ENCODE results near the gene CYLD.

The CYLD gene

DNA sequence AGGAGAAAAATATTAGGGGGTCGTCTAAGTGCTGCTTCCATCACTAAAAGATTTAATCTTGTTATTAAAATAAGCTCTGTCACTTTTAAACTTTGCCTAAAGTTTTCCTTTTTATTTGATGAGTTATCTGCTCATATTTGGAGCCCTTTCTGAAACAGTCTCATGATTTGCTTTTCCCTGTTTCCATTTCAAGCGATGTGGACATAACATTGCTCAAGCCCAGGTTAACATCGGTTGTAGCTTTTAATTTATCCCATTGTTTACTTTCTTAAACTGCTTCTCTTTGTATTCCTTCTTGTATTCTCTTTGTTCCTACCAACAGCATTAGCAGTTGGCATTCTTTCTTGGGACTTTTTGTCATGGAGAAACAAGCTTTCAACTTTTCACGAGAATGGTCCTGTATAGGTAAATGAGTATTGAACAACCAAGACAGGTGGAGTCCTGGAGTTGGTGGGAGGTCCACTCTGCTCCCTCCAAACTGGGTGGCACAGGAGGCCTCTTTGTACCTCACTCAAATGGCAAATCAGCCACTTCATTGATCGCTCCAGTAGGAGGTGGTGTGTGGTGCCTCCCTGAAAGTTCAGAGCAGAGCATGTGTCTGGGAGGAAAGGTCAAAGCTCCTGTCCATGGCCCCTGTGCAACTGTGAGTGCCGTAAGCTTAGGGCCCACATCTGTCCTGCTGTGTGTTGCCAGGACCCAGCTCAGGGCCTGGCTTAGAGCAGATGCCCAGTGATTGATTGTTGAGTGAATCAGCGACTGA, 107.0 kb downstream of the CYLD start:
- no peak for DNase-seq

Data from NCI-H1048 (cell line).